ENCODE results near the gene LRIG1.

LRIG1 gene

GRCh38 chr3:66480666-66481065 lies 20.2 kb downstream of the LRIG1 start:
- Histone ChIP-seq H3K27me3 (replicated peaks) (no peaks in the 10 kb centered on the region), H3K36me3 (replicated peaks) (no peaks in the 10 kb centered on the region), H3K4me3 (ENCODE audit: low read depth, low read length) (no peak overlapping the region), H3K27ac (no peak overlapping the region)
- no peak for DNase-seq
- in situ Hi-C loops (cut with HindIII; ENCODE audit: low pct_ligation_motif_present, low sequenced_read_pairs) = no loop called here
- TF ChIP-seq CTCF (IDR thresholded peaks at IDR 0.05; ENCODE audit: low read depth, low read length, missing control alignments) = no peak

GRCh38 chr3:66479532-66479947 lies 21.3 kb downstream of the LRIG1 start:
- H3K36me3 ChIP-seq (replicated peaks) = no peaks in the 10 kb centered on the region
- TF ChIP-seq CTCF (IDR thresholded peaks at IDR 0.05; ENCODE audit: low read depth, low read length, missing control alignments) = no peak
- H3K27ac ChIP-seq = no peak overlapping the region
- H3K27me3 ChIP-seq (replicated peaks) = no peaks in the 10 kb centered on the region
- in situ Hi-C loops (cut with HindIII; ENCODE audit: low pct_ligation_motif_present, low sequenced_read_pairs) = no loop called here
- no peak overlapping the region for H3K4me3 ChIP-seq (ENCODE audit: low read depth, low read length)
- no peak for DNase-seq

- Histone ChIP-seq H3K36me3 (replicated peaks) (no peaks in the 10 kb centered on the region), H3K4me3 (ENCODE audit: low read depth, low read length) (no peak overlapping the region), H3K27me3 (replicated peaks) (no peaks in the 10 kb centered on the region), H3K27ac (no peak overlapping the region)
- TF ChIP-seq CTCF (IDR thresholded peaks at IDR 0.05; ENCODE audit: low read depth, low read length, missing control alignments) = no peak
- no peak for DNase-seq
- in situ Hi-C loops (cut with HindIII; ENCODE audit: low pct_ligation_motif_present, low sequenced_read_pairs) = no loop called here
These were observed 21.9 kb downstream of the LRIG1 start for GRCh38 chr3:66478960-66479359.

- Histone ChIP-seq H3K4me3 (ENCODE audit: low read depth, low read length) (no peak overlapping the region), H3K27me3 (replicated peaks) (no peaks in the 10 kb centered on the region), H3K27ac (no peak overlapping the region), H3K36me3 (replicated peaks) (no peaks in the 10 kb centered on the region)
- no peak for TF ChIP-seq CTCF (IDR thresholded peaks at IDR 0.05; ENCODE audit: low read depth, low read length, missing control alignments)
- DNase-seq = no peak
- in situ Hi-C loops (cut with HindIII; ENCODE audit: low pct_ligation_motif_present, low sequenced_read_pairs) = no loop called here
These were observed 23.0 kb downstream of the LRIG1 start for GRCh38 chr3:66477856-66478255.

- Histone ChIP-seq H3K4me3 (ENCODE audit: low read depth, low read length) (no peak overlapping the region), H3K36me3 (replicated peaks) (no peaks in the 10 kb centered on the region), H3K27me3 (replicated peaks) (no peaks in the 10 kb centered on the region), H3K27ac (no peak overlapping the region)
- DNase-seq = no peak
- in situ Hi-C loops (cut with HindIII; ENCODE audit: low pct_ligation_motif_present, low sequenced_read_pairs) = no loop called here
- no peak for TF ChIP-seq CTCF (IDR thresholded peaks at IDR 0.05; ENCODE audit: low read depth, low read length, missing control alignments)
These were observed 23.9 kb downstream of the LRIG1 start for GRCh38 chr3:66476852-66477381.

GRCh38 chr3:66475386-66476020 lies 25.3 kb downstream of the LRIG1 start:
- H3K27me3 ChIP-seq (replicated peaks) = no peaks in the 10 kb centered on the region
- DNase-seq = no peak
- no peak overlapping the region for H3K4me3 ChIP-seq (ENCODE audit: low read depth, low read length)
- no peaks in the 10 kb centered on the region for H3K36me3 ChIP-seq (replicated peaks)
- H3K27ac ChIP-seq = no peak overlapping the region
- TF ChIP-seq CTCF (IDR thresholded peaks at IDR 0.05; ENCODE audit: low read depth, low read length, missing control alignments) = no peak
- in situ Hi-C loops (cut with HindIII; ENCODE audit: low pct_ligation_motif_present, low sequenced_read_pairs) = no loop called here
